Heart right ventricle (tissue), 16 donors: Measurements from ENCODE around the gene CUL9. TPM values are rescaled to one million over a fixed set of nuclear protein-coding genes. Genes with fewer than 3 reads are reported as not detected.
A peak's percentile ranks its signal among the peaks of the same experiment; 100 is the strongest.

Experiments
- ATAC-seq, 8 donors: fragments of 200-7000 bp; cut with Tn5 transposase; one replicate each; pipeline ENCODE4 v1.9.1; 2020; ENCODE audit warnings: mild to moderate bottlenecking in 8 of 8, moderate library complexity in 8 of 8, moderate number of reproducible peaks in 1 of 8
- DNase-seq, 2 donors: peaks; one replicate each; pipeline ENCODE4 v3.0.0-alpha.2; 2020
- H3K27ac ChIP-seq, 10 donors: fragments of 200-600 bp; sonication (generic) in 2 of 10; one replicate each; pipeline versions ENCODE4 v1.5.0 to v1.8.0; 2020 to 2022; ENCODE audit warnings: mild to moderate bottlenecking in 3 of 10
- H3K27me3 ChIP-seq, 7 donors: fragments of 200-600 bp; one replicate each; pipeline ENCODE4 v1.8.0; 2021 to 2022; ENCODE audit warnings: mild to moderate bottlenecking in 2 of 7
- H3K36me3 ChIP-seq, 9 donors: fragments of 200-600 bp; sonication (generic) in 1 of 9; one replicate each; pipeline versions ENCODE4 v1.5.0 to v1.8.0; 2020 to 2022; ENCODE audit warnings: mild to moderate bottlenecking in 2 of 9
- H3K4me1 ChIP-seq, 9 donors: fragments of 200-600 bp; sonication (generic) in 1 of 9; one replicate each; pipeline versions ENCODE4 v1.5.0 to v1.8.0; 2020 to 2022; ENCODE audit warnings: mild to moderate bottlenecking in 4 of 9
- H3K4me3 ChIP-seq, 10 donors: fragments of 200-600 bp; sonication (generic) in 2 of 10; one replicate each; pipeline versions ENCODE4 v1.5.0 to v1.8.0; 2020 to 2022; ENCODE audit warnings: mild to moderate bottlenecking in 7 of 10, moderate library complexity in 2 of 10
- H3K9me3 ChIP-seq, 11 donors: fragments of 200-600 bp in 10 of 11; sonication (generic) in 2 of 11; one replicate each; pipeline versions ENCODE4 v1.5.0 to v1.8.0; 2013 to 2022; ENCODE audit warnings: mild to moderate bottlenecking in 2 of 11, control low read depth in 1 of 11, moderate library complexity in 1 of 11
- CTCF ChIP-seq, 9 donors: fragments of 200-600 bp; sonication (generic) in 2 of 9; IDR thresholded peaks; one replicate each; pipeline versions ENCODE4 v1.5.0 to v1.8.0; 2021 to 2022; ENCODE audit warnings: antibody characterized with exemption in 9 of 9, mild to moderate bottlenecking in 5 of 9, moderate library complexity in 1 of 9
- WGBS, 2 donors: extraction: QIAGEN DNeasy Blood & Tissue Kit; methylation state at CpG; one replicate each; pipeline ENCODE4 v1.1.7; 2013; ENCODE audit warnings: inconsistent platforms in 1 of 2; 5-methylcytosine and 5-hydroxymethylcytosine counted together
- intact Hi-C, 10 donors: fragments of 100-400 bp; cut with DNase I; formaldehyde crosslinking; loops; one replicate each; pipeline versions ENCODE4 v1.11.1 to v1.14.2; 2022
- polyA plus RNA-seq, 2 donors: library from polyadenylated mRNA; stranded (reverse); fragments of 200-250 nt; gene quantifications; one replicate each; pipeline ENCODE4 v1.2.3, GENCODE V29; 2013
- total RNA-seq, 10 donors: library from RNA; stranded (reverse); fragmentation: NEBNext Ultra II Directional in 3 of 10; extraction: Animal tissue kit (Norgen Biotek cat#: 25700) in 3 of 10; gene quantifications; one replicate each; pipeline versions ENCODE4 v1.2.1 to v1.2.4, GENCODE V29; 2021 to 2023
- donor health status: Arrhythmogenic right ventricular cardiomyopathy.
- donor health status: ischemic (EF 13 %, LVEDD 7.1; RV severe dilation, severe dysfunction).
- donor health status: healthy with polysubstance abuse.
- donor health status: DM: no; HTN: yes; CAD: no.
- donor health status: DM: no; HTN: no; CAD: no.
- donor health status: ischemic (EF 25% LVEDD 6.9; RV normal size, moderate dysfunction).
- donor health status: ischemic (EF 25% LVEDD 5.7; RV mildly dilated, moderate dysfunction).
- donor health status: healthy.
- donor health status: DM: yes; HTN: yes; CAD: no.
- donor health status: Ischemic cardiomyopathy.
- donor health status: ischemic (EF 35%, LVEDD 5.7; RV mildly dilated, moderate dysfunction).
- donor health status: nonischemic (EF 11% LVEDD 7.7; RV severe dilation, severe dysfunction).
- donor health status: DM: yes; HTN: yes; CAD: no.
- donor health status: PGD.
- donor health status: ischemic (EF 29% LVEDD 5.4; RV normal size, mild dysfunction).
- donor health status: nonischemic (EF 23%, LVEDD 6.1; RV moderate dilation, normal function).

The CUL9 gene
- total and polyA plus RNA-seq, 12 donors = 7.8 to 32.0 (median 13.4) TPM

DNA sequence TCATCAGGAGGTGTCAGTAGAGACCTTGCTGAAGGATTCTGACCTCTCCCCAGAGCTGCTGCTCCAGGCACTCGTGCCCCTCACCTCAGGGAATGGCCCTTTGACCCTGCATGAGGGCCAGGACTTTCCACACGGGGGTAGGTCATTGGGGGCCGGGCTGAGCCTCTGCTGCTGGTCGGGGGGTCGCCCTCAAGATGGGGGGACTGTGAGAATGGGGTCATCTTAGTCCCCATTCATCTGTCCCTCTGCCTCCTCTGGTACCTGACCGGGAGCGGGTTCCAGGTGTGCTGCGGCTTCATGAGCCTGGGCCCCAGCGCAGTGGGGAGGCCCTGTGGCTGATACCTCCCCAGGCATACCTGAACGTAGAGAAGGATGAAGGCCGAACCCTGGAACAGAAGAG is 31.4 kb downstream of the CUL9 start:
- Histone ChIP-seq H3K27ac (no peak overlapping the region), H3K4me3 (no peak overlapping the region), H3K9me3 (no peaks in the 10 kb centered on the region), H3K36me3 (peaks cover 0 to 67% (median 15%) of the 10 kb centered on the region in 9 donors), H3K4me1 (peaks cover 0 to 6% (median 0%) of the 10 kb centered on the region in 9 donors), H3K27me3 (no peaks in the 10 kb centered on the region)
- DNase-seq (no peak), ATAC-seq (no peak)
- WGBS, 2 donors = 90 to 93% methylated on average over 11 of the region's 11 CpGs
- intact Hi-C loops = no loop called here
- no peak for TF ChIP-seq CTCF (IDR thresholded peaks at IDR 0.05)

DNA sequence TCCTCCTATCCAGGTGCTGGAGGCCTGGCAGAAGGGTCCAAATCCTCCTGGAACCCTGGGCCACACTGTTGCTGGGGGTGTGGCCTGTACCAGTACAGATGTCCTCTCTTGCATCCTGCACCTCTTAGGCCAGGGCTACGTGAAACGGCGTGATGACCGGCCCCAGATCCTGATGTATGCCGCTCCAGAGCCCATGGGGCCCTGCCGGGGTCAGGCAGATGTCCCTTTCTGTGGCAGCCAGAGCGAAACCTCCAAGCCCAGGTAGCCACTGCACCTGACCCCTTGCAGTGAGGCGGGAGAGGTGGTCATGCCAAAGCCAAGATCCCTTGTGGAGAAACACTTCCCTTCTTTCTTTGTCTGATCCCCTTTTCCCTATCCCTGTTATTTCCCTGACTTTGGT is 33.1 kb downstream of the CUL9 start:
- H3K4me1 ChIP-seq = peaks cover 0 to 6% (median 0%) of the 10 kb centered on the region in 9 donors
- 96 to 99% methylated on average over 8 of the region's 8 CpGs for WGBS, 2 donors
- no peaks in the 10 kb centered on the region for H3K9me3 ChIP-seq
- intact Hi-C loops = no loop called here
- TF ChIP-seq CTCF (IDR thresholded peaks at IDR 0.05) = no peak
- H3K36me3 ChIP-seq = peaks cover 0 to 73% (median 15%) of the 10 kb centered on the region in 9 donors
- no peaks in the 10 kb centered on the region for H3K27me3 ChIP-seq
- no peak overlapping the region for H3K27ac ChIP-seq
- ATAC-seq (peak in 1 of 8 donors; percentile 28), DNase-seq (no peak)
- no peak overlapping the region for H3K4me3 ChIP-seq

- no peak for DNase-seq
- intact Hi-C loops = no loop called here
- Histone ChIP-seq H3K27me3 (no peaks in the 10 kb centered on the region), H3K4me1 (peaks cover 0 to 6% (median 0%) of the 10 kb centered on the region in 9 donors), H3K27ac (no peak overlapping the region), H3K36me3 (peaks cover 0 to 83% (median 15%) of the 10 kb centered on the region in 9 donors), H3K9me3 (no peaks in the 10 kb centered on the region), H3K4me3 (no peak overlapping the region)
- no peak for TF ChIP-seq CTCF (IDR thresholded peaks at IDR 0.05)
- 92 to 93% methylated on average over 12 of the region's 12 CpGs for WGBS, 2 donors
- no peak for ATAC-seq
Observed at GRCh38 chr6:43216200-43216599, 34.2 kb downstream of the CUL9 start.

DNA sequence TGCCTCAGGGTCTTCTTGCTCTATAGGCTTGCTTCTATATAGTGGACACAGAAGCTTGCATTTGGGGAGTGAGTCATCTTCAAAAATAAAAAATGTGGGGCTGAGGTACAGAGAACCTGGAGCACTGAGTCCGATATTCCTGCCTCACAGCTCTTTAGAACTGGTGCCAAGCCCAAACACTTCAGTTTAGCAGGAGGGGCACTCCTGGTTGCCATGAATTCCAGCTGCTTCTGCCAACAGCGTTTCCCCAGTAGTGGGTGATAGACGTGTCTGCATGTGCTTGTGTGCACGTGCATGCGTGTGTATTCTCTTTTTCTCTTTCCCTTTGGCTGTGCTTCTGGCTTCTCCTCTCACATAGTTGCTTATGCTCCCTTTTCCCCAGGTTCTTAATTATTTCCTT is 35.4 kb downstream of the CUL9 start:
- H3K27ac ChIP-seq = no peak overlapping the region
- no peak overlapping the region for H3K4me3 ChIP-seq
- WGBS, 2 donors = 42 to 65% methylated on average over 5 of the region's 5 CpGs
- H3K4me1 ChIP-seq = peaks cover 0 to 14% (median 3%) of the 10 kb centered on the region in 9 donors
- H3K9me3 ChIP-seq = no peaks in the 10 kb centered on the region
- no peak for DNase-seq
- H3K36me3 ChIP-seq = peaks cover 0 to 94% (median 15%) of the 10 kb centered on the region in 9 donors
- H3K27me3 ChIP-seq = no peaks in the 10 kb centered on the region
- intact Hi-C loops = no loop called here
- ATAC-seq = peak in 1 of 8 donors; percentile 37
- no peak for TF ChIP-seq CTCF (IDR thresholded peaks at IDR 0.05)
